Nephron progenitor cell (in vitro differentiated cells): ENCODE results near the gene DVL2.

Source experiments
- DNase-seq: peaks from one replicate; pipeline ENCODE4 v3.0.0; 2021
- H3K27ac Mint-ChIP-seq: 2 replicates; pipeline ENCODE4 v1.8.0; 2021; ENCODE audit warnings: mild to moderate bottlenecking, moderate library complexity, mixed read lengths
- H3K27me3 Mint-ChIP-seq: 2 replicates; pipeline ENCODE4 v1.8.0; 2021; ENCODE audit warnings: mild to moderate bottlenecking, low read depth, mixed read lengths; ENCODE audit not compliant: poor library complexity
- H3K36me3 Mint-ChIP-seq: 2 replicates; pipeline ENCODE4 v1.8.0; 2021; ENCODE audit warnings: low read depth, mixed read lengths
- H3K4me1 Mint-ChIP-seq: 2 replicates; pipeline ENCODE4 v1.8.0; 2021; ENCODE audit warnings: mixed read lengths
- H3K4me3 Mint-ChIP-seq: 2 replicates; pipeline ENCODE4 v1.8.0; 2021; ENCODE audit warnings: mild to moderate bottlenecking, moderate library complexity, mixed read lengths
- H3K9me3 Mint-ChIP-seq: 2 replicates; pipeline ENCODE4 v1.8.0; 2021; ENCODE audit warnings: mild to moderate bottlenecking, moderate library complexity, mixed read lengths
- CTCF ChIP-seq: fragments of 200-600 bp; sonication (generic); IDR thresholded peaks from 2 replicates; pipeline ENCODE4 v1.5.0; 2021; ENCODE audit warnings: antibody characterized with exemption

The DVL2 gene

GRCh38 chr17:7281074-7281952, 47.0 kb upstream of the DVL2 start, which contains the start of gene SLC2A4:
TSS of gene SLC2A4 (plus strand) at chr17:7281718. CDS start at chr17:7281935, 217 bp downstream.
- H3K4me3 Mint-ChIP-seq = peak within 1 kb of the TSS; percentile 84
- H3K9me3 Mint-ChIP-seq = no peaks in the 10 kb centered on the region
- H3K27me3 Mint-ChIP-seq = peaks cover 26% of the 10 kb centered on the region
- H3K27ac Mint-ChIP-seq = no peak within 1 kb of the TSS
- peaks cover 37% of the 10 kb centered on the region for H3K4me1 Mint-ChIP-seq
- peak; percentile 99 for DNase-seq
- TF ChIP-seq CTCF = no peak
- H3K36me3 Mint-ChIP-seq = peaks cover 7% of the 10 kb centered on the region

- DNase-seq = peak; percentile 86
- Mint-ChIP-seq H3K4me3 (peak overlapping the region; percentile 84), H3K4me1 (peaks cover 31% of the 10 kb centered on the region), H3K36me3 (peaks cover under 1% of the 10 kb centered on the region), H3K9me3 (no peaks in the 10 kb centered on the region), H3K27me3 (peaks cover 28% of the 10 kb centered on the region), H3K27ac (no peak overlapping the region)
- peak; percentile 77 for TF ChIP-seq CTCF
Observed at GRCh38 chr17:7280519-7281073, 46.3 kb upstream of the DVL2 start.

- no peaks in the 10 kb centered on the region for H3K9me3 Mint-ChIP-seq
- no peak for DNase-seq
- H3K36me3 Mint-ChIP-seq = no peaks in the 10 kb centered on the region
- peaks cover 31% of the 10 kb centered on the region for H3K27me3 Mint-ChIP-seq
- no peak for TF ChIP-seq CTCF
- H3K4me3 Mint-ChIP-seq = no peak overlapping the region
- H3K4me1 Mint-ChIP-seq = peaks cover 31% of the 10 kb centered on the region
- no peak overlapping the region for H3K27ac Mint-ChIP-seq
Observed at GRCh38 chr17:7279448-7279847, 45.1 kb upstream of the DVL2 start.

- Mint-ChIP-seq H3K4me1 (peaks cover 41% of the 10 kb centered on the region), H3K27ac (no peak overlapping the region), H3K4me3 (no peak overlapping the region), H3K9me3 (no peaks in the 10 kb centered on the region), H3K36me3 (no peaks in the 10 kb centered on the region), H3K27me3 (peaks cover 67% of the 10 kb centered on the region)
- no peak for TF ChIP-seq CTCF
- no peak for DNase-seq
Observed at GRCh38 chr17:7266784-7267183, 32.5 kb upstream of the DVL2 start.

GRCh38 chr17:7263801-7264078, 29.4 kb upstream of the DVL2 start:
- Mint-ChIP-seq H3K27me3 (peaks cover 85% of the 10 kb centered on the region), H3K27ac (no peak overlapping the region), H3K4me1 (peaks cover 31% of the 10 kb centered on the region), H3K4me3 (peak overlapping the region; percentile 85), H3K9me3 (no peaks in the 10 kb centered on the region), H3K36me3 (peaks cover 14% of the 10 kb centered on the region)
- no peak for TF ChIP-seq CTCF
- no peak for DNase-seq
